A673 (cell line): ENCODE data around the gene MYBPC3.

Experiments
- EZH2 ChIP-seq: fragments of 200-600 bp; sonication (generic); IDR thresholded peaks from 2 replicates; pipeline ENCODE4 v1.6.1; 2017; ENCODE audit warnings: borderline replicate concordance, low read depth, mild to moderate bottlenecking, mixed read lengths, antibody characterized with exemption, low read length; ENCODE audit not compliant: poor library complexity, severe bottlenecking
- TF ChIP-seq, protein P1 (sequence below): fragments of 300-800, 200-600 bp; sonication (generic); conservative IDR thresholded peaks from 2 replicates; pipeline ENCODE4 v1.5.1; 2017; ENCODE audit warnings: low read depth, mild to moderate bottlenecking, antibody characterized with exemption, low read length, moderate library complexity, mixed read lengths

DNA sequence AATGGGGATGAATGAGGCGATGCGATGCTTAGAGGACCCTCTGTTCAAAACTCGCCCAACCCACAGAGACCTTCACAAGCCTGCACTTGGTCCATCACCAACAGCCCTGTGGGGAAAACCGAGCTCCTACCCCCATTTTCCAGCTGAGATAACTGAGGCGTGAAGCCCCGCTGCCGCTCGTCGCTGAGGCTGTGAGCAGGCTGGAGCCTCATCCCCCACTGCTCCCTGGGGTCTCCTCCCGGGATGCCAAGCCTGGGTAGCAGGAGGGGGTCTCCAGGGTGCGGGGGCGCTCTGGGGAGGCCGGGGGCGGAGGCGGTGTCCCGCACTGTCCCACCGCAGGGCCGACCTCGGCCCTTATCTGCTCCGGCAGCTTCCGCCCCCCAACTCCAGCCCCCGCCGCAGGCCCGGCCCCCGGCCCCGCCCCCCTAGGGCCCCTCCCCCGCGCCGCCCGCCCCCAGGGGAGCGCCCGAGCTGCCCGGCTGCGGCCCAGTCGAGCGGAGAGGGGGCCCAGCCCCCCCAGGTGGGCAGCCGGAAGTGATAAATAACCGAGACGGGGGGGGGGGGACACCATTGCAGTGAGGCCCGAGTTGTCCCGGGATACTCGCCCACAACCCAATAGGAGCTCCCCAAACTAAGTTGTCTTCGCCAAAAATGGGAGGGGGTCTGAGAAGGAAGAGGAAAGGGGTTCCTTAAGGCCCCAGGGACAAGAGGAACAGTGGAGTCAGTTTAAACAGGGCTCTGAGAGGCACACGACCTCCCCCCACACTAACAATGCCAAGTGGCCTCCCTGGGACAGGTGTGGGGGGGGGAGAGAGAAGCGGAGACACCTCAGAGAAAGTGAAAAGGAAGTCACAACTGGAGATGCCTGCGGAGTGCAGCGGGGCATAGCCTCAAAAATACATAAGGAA is 47.6 kb upstream of the MYBPC3 start:
- no peak for TF ChIP-seq EZH2
- TF ChIP-seq, protein P1, sequence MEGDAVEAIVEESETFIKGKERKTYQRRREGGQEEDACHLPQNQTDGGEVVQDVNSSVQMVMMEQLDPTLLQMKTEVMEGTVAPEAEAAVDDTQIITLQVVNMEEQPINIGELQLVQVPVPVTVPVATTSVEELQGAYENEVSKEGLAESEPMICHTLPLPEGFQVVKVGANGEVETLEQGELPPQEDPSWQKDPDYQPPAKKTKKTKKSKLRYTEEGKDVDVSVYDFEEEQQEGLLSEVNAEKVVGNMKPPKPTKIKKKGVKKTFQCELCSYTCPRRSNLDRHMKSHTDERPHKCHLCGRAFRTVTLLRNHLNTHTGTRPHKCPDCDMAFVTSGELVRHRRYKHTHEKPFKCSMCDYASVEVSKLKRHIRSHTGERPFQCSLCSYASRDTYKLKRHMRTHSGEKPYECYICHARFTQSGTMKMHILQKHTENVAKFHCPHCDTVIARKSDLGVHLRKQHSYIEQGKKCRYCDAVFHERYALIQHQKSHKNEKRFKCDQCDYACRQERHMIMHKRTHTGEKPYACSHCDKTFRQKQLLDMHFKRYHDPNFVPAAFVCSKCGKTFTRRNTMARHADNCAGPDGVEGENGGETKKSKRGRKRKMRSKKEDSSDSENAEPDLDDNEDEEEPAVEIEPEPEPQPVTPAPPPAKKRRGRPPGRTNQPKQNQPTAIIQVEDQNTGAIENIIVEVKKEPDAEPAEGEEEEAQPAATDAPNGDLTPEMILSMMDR = no peak
